Ovary (tissue), 9 donors: Measurements from ENCODE around the gene SEMA3G. TPM values are rescaled to one million over a fixed set of nuclear protein-coding genes. Genes with fewer than 3 reads are reported as not detected.

Experiments
- DNase-seq, 5 donors: peaks; one replicate each; pipeline ENCODE4 v3.0.0-alpha.2; 2019 to 2020
- H3K27ac ChIP-seq, 2 donors: fragments of 200-600 bp; one replicate each; pipeline versions ENCODE4 v1.5.1 to v1.8.0; 2019 to 2022
- H3K27me3 ChIP-seq: fragments of 200-600 bp; one replicate; pipeline ENCODE4 v1.8.0; 2022
- H3K36me3 ChIP-seq: fragments of 200-600 bp; sonication (generic); one replicate; pipeline ENCODE4 v1.5.1; 2019
- H3K4me1 ChIP-seq: one replicate; pipeline ENCODE4 v1.8.1; 2013; ENCODE audit warnings: mild to moderate bottlenecking, moderate library complexity; ENCODE audit not compliant: insufficient read depth
- H3K4me3 ChIP-seq: fragments of 200-600 bp; sonication (generic); one replicate; pipeline ENCODE4 v1.5.1; 2017
- H3K9me3 ChIP-seq, 2 donors: fragments of 200-600 bp in 1 of 2; sonication (generic) in 1 of 2; one replicate each; pipeline versions ENCODE4 v1.5.1 to v1.8.1; 2013 to 2019; ENCODE audit warnings: mild to moderate bottlenecking in 1 of 2, moderate library complexity in 1 of 2
- EP300 ChIP-seq: sonication (generic); formaldehyde crosslinking; IDR thresholded peaks from one replicate; pipeline ENCODE4 v1.6.1; 2017; ENCODE audit warnings: antibody characterized with exemption
- POLR2A ChIP-seq: fragments of 450-650 bp; IDR thresholded peaks from one replicate; pipeline ENCODE4 v1.6.1; 2017; ENCODE audit warnings: antibody characterized with exemption, mild to moderate bottlenecking, moderate library complexity
- WGBS, 3 donors: extraction: QIAGEN DNeasy Blood & Tissue Kit in 1 of 3; methylation state at CpG; one replicate each; pipeline versions ENCODE4 v1.1.5 to v1.1.7; 2013 to 2017; 5-methylcytosine and 5-hydroxymethylcytosine counted together
- intact Hi-C, 4 donors: fragments of 100-400 bp; cut with DNase I; formaldehyde crosslinking; loops; one replicate each; pipeline versions ENCODE4 v1.11.0 to v1.15.1; 2022 to 2023
- polyA plus RNA-seq, 2 donors: library from polyadenylated mRNA; stranded (reverse); fragments of 200-250 nt in 1 of 2; fragments of 350-450 nt in 1 of 2; fragmentation: Illumina TruSeq in 1 of 2; extraction: RNeasy Lipid Tissue Mini Kit (QIAGEN cat#74804) in 1 of 2; gene quantifications; one replicate each; pipeline ENCODE4 v1.2.3, GENCODE V29; 2013 to 2014
- total RNA-seq, 7 donors: library from RNA; depleted of rRNA in 2 of 7; stranded (reverse); fragments of >200 nt in 2 of 7; fragmentation: NEBNext Ultra II Directional in 3 of 7; extraction: Animal tissue kit (Norgen Biotek cat#: 25700) in 3 of 7; gene quantifications; one replicate each; pipeline versions ENCODE4 v1.1.0 to v1.2.4, GENCODE V29; 2016 to 2023
- TF ChIP-seq, protein P1 (sequence below), 3 donors: fragments of 450-650 bp in 2 of 3; fragments of 200-600 bp in 1 of 3; IDR thresholded peaks; one replicate each; pipeline versions ENCODE4 v1.5.1 to v1.8.0; 2016 to 2022; ENCODE audit warnings: antibody characterized with exemption in 3 of 3, mild to moderate bottlenecking in 1 of 3
- donor health status: DM: no; HTN: no; CAD: no; lungs with moderate emphysema.
- donor health status: DM: no; HTN: no; CAD: no.
- donor health status: Bipolar disorder and iron deficiency.
- donor health status: DM: yes; HTN: yes; CAD: no.
- donor health status: DM: no; HTN: no; CAD: no.
- donor health status: DM: yes; HTN: yes; CAD: no.

Gene SEMA3G
- total and polyA plus RNA-seq, 9 donors, result 1.5 to 12.3 (median 4.6) TPM

DNA sequence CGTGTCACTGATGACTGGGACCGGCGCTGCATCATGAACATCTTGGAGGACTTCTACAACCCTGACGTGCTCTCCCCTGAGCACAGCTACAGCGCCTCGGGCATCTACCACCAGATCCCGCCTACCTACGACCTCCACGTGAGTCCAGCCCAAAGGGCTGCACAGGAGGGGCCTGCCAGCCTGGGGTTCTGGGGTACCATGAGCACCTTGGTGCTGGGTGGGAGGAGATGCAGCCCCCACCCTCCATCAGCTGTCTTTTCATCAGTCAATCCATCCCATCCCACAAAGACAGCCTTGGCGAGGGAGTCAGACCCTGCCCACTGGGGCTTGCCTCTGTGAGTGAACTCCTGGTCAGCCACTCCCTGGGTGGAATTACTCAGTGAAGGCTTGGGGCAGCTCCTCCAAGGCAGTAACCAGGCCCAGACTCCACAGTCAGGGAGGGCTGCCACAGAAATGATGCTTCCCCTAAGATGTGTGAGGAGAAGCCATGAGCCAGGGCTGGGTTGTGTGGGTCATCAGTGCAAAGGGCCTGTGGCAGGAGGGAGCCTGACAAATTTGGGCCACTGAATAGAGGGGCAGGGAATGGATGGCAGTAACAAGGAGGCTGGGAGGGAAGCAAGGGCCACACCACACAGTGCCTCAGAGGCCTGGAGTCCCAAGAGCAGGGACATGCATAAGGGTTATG, 47.9 kb downstream of the SEMA3G start:
- DNase-seq, result peak in 2 of 5 donors; percentile 16 to 28
- 85 to 87% (median 87%) methylated on average over 10 of the region's 10 CpGs for WGBS, 3 donors
- Histone ChIP-seq H3K27me3 (no peaks in the 10 kb centered on the region), H3K4me1 (peaks cover 2% of the 10 kb centered on the region), H3K4me3 (no peak overlapping the region), H3K9me3 (no peaks in the 10 kb centered on the region), H3K36me3 (no peaks in the 10 kb centered on the region), H3K27ac (no peak overlapping the region)
- intact Hi-C loops, result no loop called here
- TF ChIP-seq EP300 (no peak), POLR2A (no peak)
- TF ChIP-seq, protein P1, sequence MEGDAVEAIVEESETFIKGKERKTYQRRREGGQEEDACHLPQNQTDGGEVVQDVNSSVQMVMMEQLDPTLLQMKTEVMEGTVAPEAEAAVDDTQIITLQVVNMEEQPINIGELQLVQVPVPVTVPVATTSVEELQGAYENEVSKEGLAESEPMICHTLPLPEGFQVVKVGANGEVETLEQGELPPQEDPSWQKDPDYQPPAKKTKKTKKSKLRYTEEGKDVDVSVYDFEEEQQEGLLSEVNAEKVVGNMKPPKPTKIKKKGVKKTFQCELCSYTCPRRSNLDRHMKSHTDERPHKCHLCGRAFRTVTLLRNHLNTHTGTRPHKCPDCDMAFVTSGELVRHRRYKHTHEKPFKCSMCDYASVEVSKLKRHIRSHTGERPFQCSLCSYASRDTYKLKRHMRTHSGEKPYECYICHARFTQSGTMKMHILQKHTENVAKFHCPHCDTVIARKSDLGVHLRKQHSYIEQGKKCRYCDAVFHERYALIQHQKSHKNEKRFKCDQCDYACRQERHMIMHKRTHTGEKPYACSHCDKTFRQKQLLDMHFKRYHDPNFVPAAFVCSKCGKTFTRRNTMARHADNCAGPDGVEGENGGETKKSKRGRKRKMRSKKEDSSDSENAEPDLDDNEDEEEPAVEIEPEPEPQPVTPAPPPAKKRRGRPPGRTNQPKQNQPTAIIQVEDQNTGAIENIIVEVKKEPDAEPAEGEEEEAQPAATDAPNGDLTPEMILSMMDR (IDR thresholded peaks at IDR 0.05), result no peak

DNA sequence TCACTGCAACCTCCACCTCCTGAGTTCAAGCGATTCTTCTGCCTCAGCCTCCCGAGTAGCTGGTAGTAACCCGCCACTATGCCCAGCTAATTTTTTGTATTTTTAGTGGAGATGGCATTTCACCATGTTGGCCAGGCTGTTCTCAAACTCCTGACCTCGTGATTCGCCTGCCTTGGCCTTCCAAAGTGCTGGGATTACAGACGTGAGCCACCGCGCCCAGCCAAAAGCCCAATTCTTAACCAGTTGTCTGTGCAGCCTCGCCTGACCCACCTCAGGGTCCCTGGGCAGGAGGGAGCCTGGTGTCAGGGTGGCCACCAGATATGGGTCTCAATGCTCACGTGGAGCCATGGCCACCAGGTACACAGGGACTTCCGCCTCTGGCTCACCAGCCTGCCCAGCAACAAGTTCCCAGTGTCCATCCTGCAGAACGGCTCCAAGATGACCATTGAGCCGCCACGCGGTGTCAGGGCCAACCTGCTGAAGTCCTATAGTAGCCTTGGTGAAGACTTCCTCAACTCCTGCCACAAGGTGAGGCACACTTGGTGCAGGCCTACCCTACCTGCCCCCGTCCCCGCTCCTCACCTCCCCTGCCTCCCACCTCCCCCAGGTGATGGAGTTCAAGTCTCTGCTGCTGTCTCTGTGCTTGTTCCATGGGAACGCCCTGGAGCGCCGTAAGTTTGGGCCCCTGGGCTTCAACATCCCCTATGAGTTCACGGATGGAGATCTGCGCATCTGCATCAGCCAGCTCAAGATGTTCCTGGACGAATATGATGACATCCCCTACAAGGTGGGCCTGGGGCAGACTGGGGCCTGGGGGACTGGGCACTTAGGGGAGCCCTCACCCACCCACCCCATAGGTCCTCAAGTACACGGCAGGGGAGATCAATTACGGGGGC, 48.6 kb downstream of the SEMA3G start:
- no peaks in the 10 kb centered on the region for H3K27me3 ChIP-seq
- 90 to 96% (median 91%) methylated on average over 25 of the region's 25 CpGs for WGBS, 3 donors
- H3K36me3 ChIP-seq, result no peaks in the 10 kb centered on the region
- DNase-seq, result peak in 2 of 5 donors; percentile 17 to 34
- H3K9me3 ChIP-seq, result no peaks in the 10 kb centered on the region
- no peak overlapping the region for H3K4me3 ChIP-seq
- no peak overlapping the region for H3K27ac ChIP-seq
- intact Hi-C loops, result no loop called here
- peaks cover 2% of the 10 kb centered on the region for H3K4me1 ChIP-seq
- TF ChIP-seq POLR2A, result no peak
- TF ChIP-seq, protein P1 (IDR thresholded peaks at IDR 0.05), result no peak
- TF ChIP-seq EP300, result no peak

DNA sequence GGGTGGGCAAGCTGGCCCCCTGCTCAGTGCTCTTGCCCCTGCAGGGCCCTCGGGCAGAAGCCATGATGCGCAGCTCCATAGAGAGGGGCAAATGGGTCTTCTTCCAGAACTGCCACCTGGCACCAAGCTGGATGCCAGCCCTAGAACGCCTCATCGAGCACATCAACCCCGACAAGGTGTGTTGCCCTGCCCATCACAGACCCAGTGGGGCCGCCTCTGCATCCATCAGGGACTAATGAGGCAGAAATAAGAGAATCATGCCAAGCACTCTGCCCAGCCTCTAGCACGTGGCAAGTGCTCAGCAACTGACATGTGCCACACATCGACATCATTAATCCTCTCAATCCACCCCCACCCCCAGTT, 49.4 kb downstream of the SEMA3G start:
- DNase-seq, result peak in 2 of 5 donors; percentile 18 to 27
- Histone ChIP-seq H3K4me3 (no peak overlapping the region), H3K4me1 (peaks cover 2% of the 10 kb centered on the region), H3K27ac (no peak overlapping the region), H3K27me3 (no peaks in the 10 kb centered on the region), H3K36me3 (no peaks in the 10 kb centered on the region), H3K9me3 (no peaks in the 10 kb centered on the region)
- intact Hi-C loops, result no loop called here
- 82 to 86% (median 86%) methylated on average over 7 to 8 of the region's 8 CpGs for WGBS, 3 donors
- TF ChIP-seq, protein P1 (IDR thresholded peaks at IDR 0.05), result no peak
- TF ChIP-seq EP300 (no peak), POLR2A (no peak)

DNA sequence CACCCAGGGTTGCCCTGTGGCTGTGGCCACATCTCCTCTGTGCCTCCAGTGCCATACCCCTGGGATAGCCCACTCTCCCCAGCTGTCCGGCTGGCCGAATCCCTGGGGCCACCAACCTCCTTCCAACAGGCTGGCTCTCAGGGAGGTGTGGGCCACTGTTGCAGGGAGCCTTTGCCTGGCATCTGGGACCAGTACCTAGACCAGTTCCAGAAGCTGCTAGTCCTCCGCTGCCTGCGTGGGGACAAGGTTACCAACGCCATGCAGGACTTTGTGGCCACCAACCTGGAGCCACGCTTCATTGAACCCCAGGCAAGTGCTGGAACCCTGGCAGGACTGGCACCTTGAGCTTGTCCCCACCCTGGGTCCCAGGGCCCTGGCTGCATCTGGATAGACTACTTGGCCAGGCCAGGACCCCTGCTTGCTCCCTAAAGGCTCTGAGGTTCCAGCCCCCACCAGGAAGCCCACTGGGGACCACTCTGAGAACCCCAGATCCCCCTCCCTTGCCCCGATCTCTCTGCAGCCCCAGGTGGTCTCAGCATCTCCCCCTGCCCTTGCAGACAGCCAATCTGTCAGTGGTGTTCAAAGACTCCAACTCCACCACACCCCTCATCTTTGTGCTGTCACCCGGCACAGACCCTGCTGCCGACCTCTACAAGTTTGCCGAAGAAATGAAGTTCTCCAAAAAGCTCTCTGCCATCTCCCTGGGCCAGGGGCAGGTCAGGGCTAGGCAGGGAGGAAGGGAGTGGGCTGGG, 50.0 kb downstream of the SEMA3G start:
- no peaks in the 10 kb centered on the region for H3K27me3 ChIP-seq
- WGBS, 3 donors, result 86 to 94% (median 93%) methylated on average over 10 of the region's 10 CpGs
- DNase-seq, result peak in 2 of 5 donors; percentile 12 to 26
- peaks cover 2% of the 10 kb centered on the region for H3K4me1 ChIP-seq
- no peaks in the 10 kb centered on the region for H3K36me3 ChIP-seq
- H3K9me3 ChIP-seq, result no peaks in the 10 kb centered on the region
- intact Hi-C loops, result no loop called here
- no peak overlapping the region for H3K27ac ChIP-seq
- H3K4me3 ChIP-seq, result no peak overlapping the region
- TF ChIP-seq EP300 (no peak), POLR2A (no peak)
- TF ChIP-seq, protein P1 (IDR thresholded peaks at IDR 0.05), result no peak
